Measurements from ENCODE around the gene GREM2. TPM values are rescaled to one million over a fixed set of nuclear protein-coding genes. Genes with fewer than 3 reads are reported as not detected.

Gene GREM2
- total RNA-seq, 1 experiment from 2014 or later, result 0.03 TPM

DNA sequence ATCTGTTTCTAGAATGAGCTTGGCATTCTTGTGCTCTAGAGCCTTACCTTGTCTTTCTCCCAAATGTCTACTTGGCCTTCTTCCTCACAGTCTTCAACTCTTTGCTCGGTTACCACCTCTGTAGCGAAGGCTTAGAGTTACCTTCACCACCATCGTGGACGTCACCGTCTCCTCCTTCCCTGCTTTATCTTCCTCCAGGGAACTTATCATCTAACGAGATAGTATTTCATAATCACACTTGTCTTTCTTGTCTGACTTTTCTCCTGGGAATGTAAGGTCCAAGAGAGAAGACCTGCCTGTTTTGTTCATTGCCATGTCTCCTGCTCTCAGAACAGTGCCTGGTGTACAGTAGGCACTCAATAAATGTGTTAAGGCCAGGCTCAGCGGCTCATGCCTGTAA, 115.6 kb downstream of the GREM2 start:
- peaks cover 32% of the 10 kb centered on the region for H3K4me1 ChIP-seq (replicated peaks)
- H3K4me3 ChIP-seq, result no peak overlapping the region
- DNase-seq (ENCODE audit: low read depth in 1 of 2, low spot score in 2 of 2), result no peak
- H3K9me3 ChIP-seq (replicated peaks), result peaks cover 6% of the 10 kb centered on the region
- no peaks in the 10 kb centered on the region for H3K27me3 ChIP-seq (replicated peaks)
- peak overlapping the region; percentile 62 for H3K27ac ChIP-seq
- H3K36me3 ChIP-seq, result no peaks in the 10 kb centered on the region; the same call in 1 of the 2 replicates

DNA sequence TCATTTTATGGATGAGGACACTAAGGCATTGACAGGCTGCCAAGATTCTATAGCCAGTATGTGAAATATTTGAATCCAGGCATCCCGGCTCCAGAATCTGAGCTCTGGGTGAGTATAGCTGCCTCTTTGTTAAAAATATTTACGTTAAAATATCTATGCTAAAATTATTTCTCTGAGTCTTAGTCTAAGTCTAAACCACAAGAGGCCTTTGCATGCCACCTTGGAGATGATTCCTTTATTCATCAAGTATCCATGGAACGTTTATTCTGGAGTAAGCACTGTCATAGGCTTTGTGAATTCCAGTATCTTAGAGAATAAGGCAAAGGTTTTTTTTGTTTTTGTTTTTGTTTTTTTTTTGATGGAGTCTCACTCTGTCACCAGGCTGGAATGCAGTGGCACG, 116.4 kb downstream of the GREM2 start:
- Histone ChIP-seq H3K4me3 (no peak overlapping the region), H3K9me3 (replicated peaks) (peaks cover 6% of the 10 kb centered on the region), H3K27me3 (replicated peaks) (no peaks in the 10 kb centered on the region), H3K4me1 (replicated peaks) (peaks cover 32% of the 10 kb centered on the region), H3K36me3 (no peaks in the 10 kb centered on the region; the same call in 1 of the 2 replicates), H3K27ac (peak overlapping the region; percentile 62; the same call in 1 of the 2 replicates)
- DNase-seq (ENCODE audit: low read depth in 1 of 2, low spot score in 2 of 2), result peak; percentile 49 to 77

DNA sequence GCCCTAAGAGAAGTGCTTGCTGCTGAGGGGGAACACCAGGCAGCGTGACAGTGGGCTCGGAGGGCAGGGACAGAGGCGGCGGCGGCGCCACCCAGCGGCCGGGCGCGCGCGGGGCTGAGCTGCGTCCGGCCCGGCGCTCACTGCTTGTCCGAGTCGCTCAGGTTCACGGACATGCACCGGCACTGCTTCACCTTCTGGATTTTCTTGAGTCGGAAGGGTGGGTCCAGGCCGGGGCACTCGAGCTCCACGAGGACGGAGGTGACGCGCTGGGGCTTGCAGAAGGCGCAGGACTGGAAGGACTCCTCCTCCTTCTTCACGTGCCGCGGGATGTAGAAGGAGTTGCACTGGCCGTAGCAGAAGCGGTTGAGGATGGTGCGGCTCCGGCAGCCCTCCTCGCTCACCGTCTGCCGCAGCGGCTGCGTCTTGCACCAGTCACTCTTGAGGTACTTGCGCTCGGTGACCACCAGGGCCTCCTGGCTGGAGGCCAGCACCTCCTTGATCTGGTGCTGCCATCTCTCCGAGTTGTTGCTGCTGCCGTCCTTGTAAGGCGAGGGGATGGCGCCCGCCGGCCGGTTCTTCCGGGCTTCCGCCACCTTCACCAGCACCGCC, 119.0 kb downstream of the GREM2 start:
- H3K27ac ChIP-seq, result no peak overlapping the region
- no peak for DNase-seq (ENCODE audit: low read depth in 1 of 2, low spot score in 2 of 2)
- H3K9me3 ChIP-seq (replicated peaks), result peaks cover 6% of the 10 kb centered on the region
- H3K4me3 ChIP-seq, result no peak overlapping the region
- H3K27me3 ChIP-seq (replicated peaks), result no peaks in the 10 kb centered on the region
- H3K36me3 ChIP-seq, result no peaks in the 10 kb centered on the region; the same call in 1 of the 2 replicates
- peaks cover 28% of the 10 kb centered on the region for H3K4me1 ChIP-seq (replicated peaks)

DNA sequence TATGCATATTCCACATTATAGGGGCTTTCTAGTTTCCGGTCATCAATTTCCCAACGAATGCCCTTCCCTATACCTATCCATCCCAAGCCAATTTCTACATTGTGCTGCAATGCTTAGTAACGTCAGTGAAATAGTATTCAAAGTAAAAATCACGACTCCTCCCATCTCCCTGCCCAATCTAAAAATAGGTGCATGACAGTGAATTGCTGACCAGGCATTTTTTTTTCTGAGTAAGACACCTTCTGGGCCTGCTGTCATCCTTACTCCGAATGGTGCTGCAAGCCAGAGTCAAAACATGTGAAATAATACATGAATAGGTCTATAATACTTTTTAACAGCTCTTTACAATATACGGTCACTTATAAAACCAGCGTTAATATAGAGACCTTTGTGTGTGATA, 120.2 kb downstream of the GREM2 start:
- Histone ChIP-seq H3K27me3 (replicated peaks) (no peaks in the 10 kb centered on the region), H3K27ac (peak overlapping the region; percentile 73), H3K4me3 (no peak overlapping the region)

DNA sequence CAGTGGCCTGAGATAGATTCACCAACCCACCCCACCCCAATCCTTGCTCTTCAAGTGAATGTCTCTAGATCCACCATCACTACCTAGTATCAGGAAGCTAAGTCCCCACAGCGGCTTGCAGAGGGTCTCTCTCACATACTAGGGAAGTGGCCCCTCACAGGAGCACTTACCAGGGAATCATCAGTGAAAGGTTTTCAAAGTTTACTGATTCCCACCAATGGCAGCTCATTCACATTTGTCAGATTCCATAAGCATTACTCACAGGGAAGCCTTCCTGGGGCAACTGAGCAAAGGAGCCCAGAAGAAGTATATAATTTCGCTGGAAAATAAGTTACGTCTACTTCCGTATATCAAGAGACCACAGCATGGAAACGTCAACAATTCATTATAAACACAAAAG, 120.8 kb downstream of the GREM2 start:
- no peaks in the 10 kb centered on the region; the same call in 1 of the 2 replicates for H3K36me3 ChIP-seq
- peak; percentile 66 to 88 for DNase-seq (ENCODE audit: low read depth in 1 of 2, low spot score in 2 of 2)
- H3K4me3 ChIP-seq, result no peak overlapping the region
- H3K4me1 ChIP-seq (replicated peaks), result peaks cover 28% of the 10 kb centered on the region
- H3K27me3 ChIP-seq (replicated peaks), result no peaks in the 10 kb centered on the region
- peak overlapping the region; percentile 73 for H3K27ac ChIP-seq
- H3K9me3 ChIP-seq (replicated peaks), result peaks cover 2% of the 10 kb centered on the region

More for the DNA sequence above, 120.2 kb downstream of the GREM2 start:
- no peak for DNase-seq (ENCODE audit: low read depth in 1 of 2, low spot score in 2 of 2)
- peaks cover 6% of the 10 kb centered on the region for H3K9me3 ChIP-seq (replicated peaks)
- peaks cover 28% of the 10 kb centered on the region for H3K4me1 ChIP-seq (replicated peaks)
- no peaks in the 10 kb centered on the region; the same call in 1 of the 2 replicates for H3K36me3 ChIP-seq

DNA sequence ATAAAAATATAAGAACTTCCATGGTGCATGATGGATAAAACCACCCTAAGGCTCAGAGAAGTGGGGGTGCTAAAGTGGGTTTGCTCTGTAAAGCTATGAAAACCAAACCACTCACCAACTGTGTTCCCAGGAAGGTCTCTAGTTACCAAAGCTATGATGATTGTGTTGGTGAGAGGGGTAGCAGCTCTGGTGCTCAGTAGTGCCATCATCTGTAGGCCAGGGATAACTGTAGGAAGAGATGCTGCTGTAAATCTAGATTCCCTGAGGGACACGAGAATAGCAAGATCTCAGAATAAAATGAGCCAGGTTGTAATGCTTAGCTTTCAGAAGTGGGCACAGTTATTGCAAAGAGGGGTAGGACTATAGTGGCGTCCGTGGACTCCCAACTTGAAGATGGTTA, 124.5 kb downstream of the GREM2 start:
- peaks cover 26% of the 10 kb centered on the region for H3K4me1 ChIP-seq (replicated peaks)
- H3K36me3 ChIP-seq, result no peaks in the 10 kb centered on the region
- H3K27me3 ChIP-seq (replicated peaks), result no peaks in the 10 kb centered on the region
- H3K27ac ChIP-seq, result no peak overlapping the region
- no peaks in the 10 kb centered on the region; the same call in 1 of the 2 replicates for H3K9me3 ChIP-seq (replicated peaks)
- no peak for DNase-seq (ENCODE audit: low read depth in 1 of 2, low spot score in 2 of 2)
- no peak overlapping the region for H3K4me3 ChIP-seq

DNA sequence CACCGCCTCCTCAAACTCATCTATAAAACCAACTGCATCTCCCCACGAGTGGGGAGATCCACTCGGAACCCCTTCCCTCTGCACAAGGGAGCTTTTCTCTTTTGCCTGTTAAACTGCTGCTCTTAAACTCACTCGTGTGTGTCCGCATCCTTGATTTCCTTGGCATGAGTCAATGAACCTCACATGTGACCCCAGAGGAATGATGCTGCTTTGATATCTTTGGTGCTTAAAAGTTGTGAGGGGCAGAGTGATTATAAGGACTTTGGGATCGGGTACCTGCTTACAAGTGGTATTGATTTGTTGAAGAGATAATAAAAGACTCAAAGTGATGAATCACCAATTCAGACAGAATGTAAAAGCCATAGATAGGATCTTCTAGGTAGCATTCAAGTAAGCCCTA, 125.3 kb downstream of the GREM2 start:
- H3K4me1 ChIP-seq (replicated peaks), result peaks cover 18% of the 10 kb centered on the region
- no peak overlapping the region for H3K27ac ChIP-seq

DNA sequence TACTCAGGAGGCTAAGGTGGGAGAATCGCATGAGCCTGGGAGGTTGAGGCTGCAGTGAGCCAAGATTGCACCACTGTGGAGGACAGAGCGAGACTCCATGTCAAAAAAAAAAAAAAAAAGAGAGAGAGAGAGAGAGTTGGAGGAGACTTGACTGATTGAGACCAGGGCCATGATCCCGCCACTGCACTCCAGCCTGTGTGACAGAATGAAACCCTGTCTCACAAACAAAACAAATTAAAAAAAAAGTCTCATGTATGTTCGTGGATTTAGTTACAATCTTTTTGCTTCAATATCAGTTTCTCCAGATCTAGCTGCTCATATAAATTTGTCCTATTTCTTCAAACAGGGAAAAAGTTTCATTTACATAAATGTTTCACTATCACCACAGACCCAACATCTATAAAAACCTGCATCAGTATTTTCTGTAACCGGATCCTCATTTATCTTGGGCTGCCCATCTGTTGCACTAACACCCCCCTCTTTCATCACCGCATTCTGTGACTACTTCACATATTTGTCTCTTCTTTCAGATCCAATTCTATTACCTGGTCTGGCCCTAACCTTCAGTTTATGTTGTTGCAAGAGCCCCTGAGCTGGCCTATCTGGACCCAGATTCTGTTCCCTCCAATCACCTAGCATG, 127.0 kb downstream of the GREM2 start:
- H3K4me3 ChIP-seq, result no peak overlapping the region
- peaks cover 7% of the 10 kb centered on the region for H3K4me1 ChIP-seq (replicated peaks)
- H3K27me3 ChIP-seq (replicated peaks), result no peaks in the 10 kb centered on the region
- DNase-seq (ENCODE audit: low read depth in 1 of 2, low spot score in 2 of 2), result no peak
- no peaks in the 10 kb centered on the region for H3K36me3 ChIP-seq
- no peak overlapping the region for H3K27ac ChIP-seq
- H3K9me3 ChIP-seq (replicated peaks), result no peaks in the 10 kb centered on the region; the same call in 1 of the 2 replicates

More for the DNA sequence above, 125.3 kb downstream of the GREM2 start:
- Histone ChIP-seq H3K9me3 (replicated peaks) (no peaks in the 10 kb centered on the region; the same call in 1 of the 2 replicates), H3K27me3 (replicated peaks) (no peaks in the 10 kb centered on the region), H3K4me3 (no peak overlapping the region), H3K36me3 (no peaks in the 10 kb centered on the region)
- no peak for DNase-seq (ENCODE audit: low read depth in 1 of 2, low spot score in 2 of 2)

DNA sequence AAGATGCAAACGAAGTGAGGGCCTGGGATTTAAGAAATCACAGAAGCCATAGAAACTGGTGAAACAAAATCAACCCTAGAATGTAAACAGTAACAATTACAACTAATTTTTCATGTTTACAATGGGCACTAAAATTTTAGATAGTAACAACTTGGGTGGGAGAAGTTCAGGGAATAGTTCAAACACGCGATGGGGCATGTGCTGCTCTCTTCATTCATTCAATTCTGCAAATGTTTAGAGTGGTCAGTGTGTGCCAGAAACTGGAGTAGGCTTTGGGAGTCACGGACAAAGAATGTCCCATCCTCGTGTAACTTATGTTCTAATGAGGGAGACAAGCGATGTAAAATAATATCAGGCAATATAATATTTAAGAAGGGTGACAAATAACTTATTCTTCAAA, 133.4 kb downstream of the GREM2 start:
- peak; percentile 71 to 86 for DNase-seq (ENCODE audit: low read depth in 1 of 2, low spot score in 2 of 2)
- Histone ChIP-seq H3K27ac (peak overlapping the region; percentile 63), H3K27me3 (replicated peaks) (no peaks in the 10 kb centered on the region), H3K9me3 (replicated peaks) (no peaks in the 10 kb centered on the region), H3K36me3 (no peaks in the 10 kb centered on the region; the same call in 1 of the 2 replicates), H3K4me1 (replicated peaks) (peaks cover 37% of the 10 kb centered on the region), H3K4me3 (no peak overlapping the region)

DNA sequence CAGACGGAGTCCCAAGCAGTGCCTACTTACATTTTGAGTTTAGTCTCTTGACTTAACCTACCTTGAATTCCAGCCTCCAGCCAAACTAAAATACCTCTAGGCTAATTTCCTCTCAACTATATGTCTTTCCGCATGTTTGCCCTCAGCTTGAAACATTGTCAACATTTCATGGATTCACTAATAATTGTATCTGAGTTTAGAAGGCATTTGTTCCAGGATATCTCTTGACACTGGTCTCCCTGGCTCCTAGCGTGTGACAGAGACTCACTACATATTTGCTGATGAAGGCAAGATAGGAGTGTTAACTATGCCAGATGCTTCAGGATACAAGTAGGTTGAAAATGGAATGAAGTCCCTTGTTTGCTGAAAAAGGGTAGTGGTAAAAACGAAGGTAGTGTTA, 136.1 kb downstream of the GREM2 start:
- Histone ChIP-seq H3K27me3 (replicated peaks) (no peaks in the 10 kb centered on the region), H3K27ac (no peak overlapping the region), H3K36me3 (no peaks in the 10 kb centered on the region; the same call in 1 of the 2 replicates), H3K4me3 (no peak overlapping the region), H3K4me1 (replicated peaks) (peaks cover 44% of the 10 kb centered on the region), H3K9me3 (replicated peaks) (no peaks in the 10 kb centered on the region)
- no peak for DNase-seq (ENCODE audit: low read depth in 1 of 2, low spot score in 2 of 2)

DNA sequence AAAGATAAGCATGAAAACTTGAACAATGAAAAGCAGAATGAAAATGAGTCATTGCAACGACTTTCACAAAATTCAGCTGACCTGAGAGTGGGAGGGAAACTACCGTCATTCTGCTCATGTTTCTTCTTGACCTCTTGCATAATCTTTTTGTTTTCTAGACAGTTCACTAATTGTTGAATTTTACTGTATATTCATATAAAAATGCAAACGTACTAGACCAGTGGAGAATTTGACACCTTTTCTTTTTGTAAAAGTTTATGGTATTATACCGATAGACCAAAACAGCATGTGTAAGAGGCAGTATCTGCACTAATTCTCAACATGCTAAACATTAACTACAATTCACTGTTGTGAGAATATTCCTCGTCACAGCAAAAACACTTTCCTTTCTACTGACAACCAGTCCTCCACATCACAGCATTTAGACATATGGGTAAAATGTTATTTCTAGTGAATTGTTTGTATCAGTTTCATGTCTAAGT, 137.8 kb downstream of the GREM2 start:
- Histone ChIP-seq H3K9me3 (replicated peaks) (no peaks in the 10 kb centered on the region), H3K36me3 (no peaks in the 10 kb centered on the region; the same call in 1 of the 2 replicates), H3K27me3 (replicated peaks) (no peaks in the 10 kb centered on the region), H3K4me1 (replicated peaks) (peaks cover 50% of the 10 kb centered on the region), H3K4me3 (no peak overlapping the region), H3K27ac (peak overlapping the region; percentile 71)
- DNase-seq (ENCODE audit: low read depth in 1 of 2, low spot score in 2 of 2), result peak in 1 of 2 experiments; percentile 74

DNA sequence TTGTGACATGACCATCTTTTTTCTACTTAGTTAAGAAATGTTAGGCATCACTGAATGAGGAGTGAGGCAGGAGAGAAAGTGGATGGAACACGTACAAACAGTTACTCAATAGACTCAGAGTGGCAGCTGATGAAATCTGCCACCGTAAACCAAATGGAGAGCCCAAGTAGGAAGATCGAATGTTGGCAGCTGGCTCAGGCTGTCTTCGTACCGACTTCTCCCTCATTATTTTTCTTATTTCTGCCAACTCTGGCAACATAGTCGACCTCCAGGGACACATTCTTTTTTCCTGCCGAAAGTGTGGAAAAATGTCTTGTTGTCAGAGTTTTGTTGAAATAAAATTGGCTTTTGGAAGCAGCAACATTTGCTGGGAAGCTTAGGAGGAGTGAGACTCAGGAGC, 143.3 kb downstream of the GREM2 start:
- no peaks in the 10 kb centered on the region for H3K36me3 ChIP-seq
- no peaks in the 10 kb centered on the region; the same call in 1 of the 2 replicates for H3K9me3 ChIP-seq (replicated peaks)
- H3K27ac ChIP-seq, result no peak overlapping the region
- H3K4me1 ChIP-seq (replicated peaks), result peaks cover 21% of the 10 kb centered on the region
- no peak overlapping the region for H3K4me3 ChIP-seq
- no peak for DNase-seq (ENCODE audit: low read depth in 1 of 2, low spot score in 2 of 2)
- H3K27me3 ChIP-seq (replicated peaks), result no peaks in the 10 kb centered on the region

DNA sequence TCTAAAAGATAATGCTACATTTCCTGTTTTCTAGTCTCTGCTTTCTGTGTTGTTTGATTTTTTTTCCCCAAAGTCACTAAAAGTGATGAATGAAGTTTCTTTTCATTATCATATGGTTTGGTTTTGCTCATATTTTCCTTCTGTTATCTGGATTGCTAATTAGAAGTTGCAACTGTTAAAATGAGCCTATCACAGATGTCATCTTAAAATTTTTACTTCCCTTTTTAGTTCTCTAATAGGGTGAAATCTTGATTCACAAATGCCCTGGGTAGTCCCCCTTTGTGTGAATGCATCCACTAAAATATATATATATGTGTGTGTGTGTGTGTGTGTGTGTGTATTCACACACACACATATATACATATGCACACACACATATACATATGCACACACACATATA, 144.1 kb downstream of the GREM2 start:
- Histone ChIP-seq H3K27me3 (replicated peaks) (no peaks in the 10 kb centered on the region), H3K36me3 (no peaks in the 10 kb centered on the region), H3K27ac (no peak overlapping the region), H3K9me3 (replicated peaks) (no peaks in the 10 kb centered on the region; the same call in 1 of the 2 replicates), H3K4me3 (no peak overlapping the region), H3K4me1 (replicated peaks) (peaks cover 13% of the 10 kb centered on the region)
- DNase-seq (ENCODE audit: low read depth in 1 of 2, low spot score in 2 of 2), result no peak

DNA sequence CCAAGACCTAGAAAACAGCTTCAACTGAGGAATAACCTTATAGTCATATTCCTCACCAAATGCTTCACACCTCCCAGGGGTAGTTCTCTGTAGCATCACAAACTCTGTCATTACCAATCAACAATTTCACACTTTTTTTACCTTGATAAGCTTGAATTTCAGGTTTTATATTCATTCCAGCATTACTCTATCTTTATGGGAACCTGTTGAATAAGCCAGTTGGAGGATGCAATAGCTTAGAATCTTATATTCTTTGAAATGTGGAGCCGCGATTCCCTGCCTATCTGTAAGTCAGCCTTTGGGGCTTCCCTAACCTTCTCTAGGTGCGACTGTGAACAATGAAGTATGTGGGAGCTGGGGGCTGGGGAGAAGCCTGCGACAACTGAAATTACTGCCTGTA, 145.4 kb downstream of the GREM2 start:
- no peak for DNase-seq (ENCODE audit: low read depth in 1 of 2, low spot score in 2 of 2)
- peaks cover 13% of the 10 kb centered on the region for H3K4me1 ChIP-seq (replicated peaks)
- no peaks in the 10 kb centered on the region; the same call in 1 of the 2 replicates for H3K9me3 ChIP-seq (replicated peaks)
- no peak overlapping the region for H3K4me3 ChIP-seq
- H3K27ac ChIP-seq, result no peak overlapping the region
- no peaks in the 10 kb centered on the region for H3K36me3 ChIP-seq
- H3K27me3 ChIP-seq (replicated peaks), result no peaks in the 10 kb centered on the region
